ENCODE results near the gene ARHGAP26.

The ARHGAP26 gene

DNA sequence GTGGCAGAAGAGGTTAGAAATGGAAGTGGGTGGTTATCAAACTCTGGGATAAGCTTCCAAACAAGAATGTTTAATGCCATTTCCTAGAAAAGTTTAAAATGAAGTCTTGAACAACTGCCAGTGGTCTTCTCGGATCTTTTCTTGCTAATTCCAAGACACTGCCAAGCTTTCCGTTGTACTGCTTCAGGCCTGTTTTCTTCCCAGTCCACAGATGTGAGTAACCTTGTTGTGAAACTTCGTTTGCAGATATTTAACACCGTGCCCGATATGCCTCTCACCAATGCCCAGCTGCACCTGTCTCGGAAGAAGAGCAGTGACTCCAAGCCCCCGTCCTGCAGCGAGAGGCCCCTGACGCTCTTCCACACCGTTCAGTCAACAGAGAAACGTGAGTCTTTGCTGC, 363.5 kb downstream of the ARHGAP26 start:
- no peak for DNase-seq

DNA sequence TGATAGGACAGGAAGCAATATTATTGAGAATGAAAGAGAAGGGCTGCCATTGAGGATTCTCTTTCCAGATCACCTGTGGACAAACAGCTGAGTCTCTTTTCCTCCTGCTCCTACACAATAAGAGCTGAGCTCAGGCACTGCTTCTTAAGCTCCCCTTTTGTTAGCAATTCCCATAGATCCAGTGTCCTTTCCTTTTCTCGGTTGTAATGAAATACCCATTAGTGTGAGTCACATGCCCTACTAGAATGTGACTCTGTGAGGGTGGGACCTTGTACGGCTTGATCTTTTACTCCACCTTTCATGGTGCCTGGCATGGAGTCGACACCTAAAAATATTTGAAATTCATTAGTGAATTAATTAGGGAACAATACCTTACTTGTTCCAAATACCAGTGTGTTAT, 364.1 kb downstream of the ARHGAP26 start:
- DNase-seq = no peak

DNA sequence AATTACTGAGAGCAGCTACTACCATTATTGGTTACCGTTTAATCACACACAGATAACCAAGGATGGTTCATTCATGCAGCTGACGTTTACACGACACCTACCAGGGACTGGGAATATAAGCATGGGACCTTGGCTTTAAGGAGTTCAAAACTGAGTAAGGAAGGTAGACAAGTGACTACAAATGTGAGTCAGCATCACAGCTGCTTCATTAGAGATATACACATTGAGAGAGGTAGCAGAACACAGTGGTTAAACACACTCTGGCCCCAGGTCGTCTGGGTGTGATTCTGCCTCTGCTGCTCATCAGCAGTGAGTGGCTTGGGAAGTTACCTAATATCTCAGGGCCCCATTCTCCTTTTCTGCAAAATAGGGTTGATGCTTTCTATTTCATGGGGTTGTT, 364.7 kb downstream of the ARHGAP26 start:
- DNase-seq = no peak

DNA sequence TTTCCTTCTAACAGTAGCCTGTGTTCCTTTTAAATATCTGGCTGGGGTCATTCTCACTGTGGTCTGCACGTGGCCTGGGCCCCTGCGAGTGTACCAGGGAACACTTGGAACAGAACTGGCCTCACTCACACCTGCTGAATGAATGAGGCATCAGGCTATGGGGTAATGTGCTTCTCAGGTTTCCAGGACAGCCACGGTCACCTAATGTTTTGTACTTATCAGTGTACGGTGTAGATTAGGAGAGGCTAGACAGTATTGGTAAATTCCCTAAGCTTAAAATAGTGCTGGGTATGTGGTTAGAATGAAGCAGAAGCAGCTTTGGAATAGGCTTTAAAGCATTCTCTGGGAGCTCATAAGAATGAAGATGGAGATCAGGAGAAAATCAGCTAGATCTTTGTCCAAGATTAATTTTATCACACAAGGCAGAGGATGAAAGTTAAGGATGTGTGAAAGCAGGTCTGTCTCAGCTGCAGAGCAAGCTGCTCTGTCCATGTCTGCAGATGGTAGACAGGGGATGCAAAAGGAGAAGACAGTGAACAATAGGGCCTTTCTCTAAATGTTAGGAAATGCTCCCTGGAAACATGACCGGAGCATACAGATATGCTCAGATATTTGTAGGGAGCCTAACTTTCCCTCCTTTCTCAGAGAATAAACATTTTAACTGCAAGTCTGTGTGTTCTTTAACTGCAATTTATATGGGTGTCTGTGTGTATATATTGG, 365.8 kb downstream of the ARHGAP26 start:
- no peak for DNase-seq

DNA sequence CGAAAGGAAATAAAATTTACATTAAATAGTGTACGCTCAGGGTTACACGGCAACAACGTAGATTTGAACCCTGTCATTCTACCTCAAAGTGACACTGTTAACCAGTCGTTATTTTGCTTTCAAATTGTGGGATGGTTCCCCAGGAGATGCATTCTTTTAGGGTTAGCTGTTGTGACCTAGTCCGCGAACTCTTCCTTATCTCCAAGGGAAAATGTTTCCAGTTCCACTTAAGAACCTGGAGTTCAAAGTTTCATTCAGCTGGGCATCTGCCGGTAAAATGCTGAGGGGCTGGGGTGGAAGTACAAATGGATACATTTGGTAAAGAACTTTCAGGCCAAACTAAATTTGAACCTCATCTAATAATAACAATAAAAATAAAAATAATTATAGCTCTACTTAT, 368.7 kb downstream of the ARHGAP26 start:
- DNase-seq = no peak

DNA sequence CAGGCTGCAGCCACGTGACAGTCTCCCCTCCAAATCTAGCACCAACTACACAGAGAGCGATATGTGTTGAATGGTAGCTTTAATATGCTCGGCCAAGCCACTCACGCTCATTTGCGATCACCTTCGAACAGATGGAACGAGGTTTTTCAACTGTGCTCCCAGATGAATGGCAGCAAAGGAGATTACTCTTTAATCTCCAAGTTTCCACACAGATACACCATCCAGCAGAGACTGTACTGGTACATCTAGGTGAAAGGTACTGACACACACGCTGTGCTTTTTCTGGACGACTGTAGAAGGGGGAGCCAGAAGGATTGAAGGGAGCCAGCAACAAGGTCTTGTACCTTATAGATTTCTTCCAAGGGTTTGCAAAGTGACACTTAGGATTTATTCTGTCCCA, 369.4 kb downstream of the ARHGAP26 start:
- no peak for DNase-seq

DNA sequence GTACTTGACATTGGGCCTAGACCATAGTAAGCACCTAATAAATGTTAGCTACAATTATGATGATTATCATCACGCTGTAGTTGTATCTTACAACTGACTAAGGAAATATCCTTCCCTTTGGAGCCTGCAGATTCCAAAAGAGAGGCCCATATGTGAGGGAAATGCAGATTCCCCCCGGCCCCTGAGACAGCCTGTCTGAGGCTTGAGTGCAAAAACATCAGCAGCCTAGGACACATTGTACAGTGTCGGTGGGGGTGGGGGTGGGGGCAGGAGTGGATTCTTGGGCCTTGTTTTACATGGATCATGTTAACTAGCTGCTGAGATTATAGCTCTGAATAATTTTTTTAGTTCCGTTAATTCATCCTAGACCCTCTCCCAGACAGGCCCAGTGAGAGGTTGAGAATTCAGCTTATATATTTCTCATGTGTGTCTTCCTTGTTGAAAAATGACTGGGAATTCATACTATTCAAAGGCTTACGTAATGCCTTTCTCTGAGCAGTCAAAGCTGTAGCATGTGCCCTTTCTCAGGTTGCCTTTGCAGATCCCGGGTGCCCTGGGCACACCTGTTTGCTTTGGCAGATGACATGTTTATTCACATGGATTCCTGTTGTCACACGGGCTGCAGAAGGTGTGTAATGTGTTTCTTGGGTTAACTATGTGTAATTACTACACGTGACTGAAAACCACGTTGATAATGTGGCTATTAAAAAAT, 370.5 kb downstream of the ARHGAP26 start:
- DNase-seq = no peak

DNA sequence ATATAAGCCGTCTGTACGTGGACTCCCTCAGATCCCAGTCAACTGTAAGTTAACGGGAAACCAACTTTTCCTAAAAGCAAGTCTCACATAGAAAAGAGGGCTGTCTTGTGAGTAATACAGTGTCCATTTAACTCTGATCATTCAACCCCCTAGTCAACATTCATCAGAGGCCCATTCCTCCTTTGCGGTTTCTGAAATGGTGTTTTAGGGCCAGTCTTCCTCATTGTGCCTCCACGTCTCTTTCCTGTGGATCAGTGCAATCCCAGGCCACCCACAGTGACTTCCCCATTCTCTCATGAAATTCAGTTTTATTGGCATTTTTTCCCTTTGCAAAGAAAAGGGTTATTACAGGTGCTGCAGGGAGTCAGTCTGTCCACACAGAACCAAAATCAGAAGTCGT, 371.5 kb downstream of the ARHGAP26 start:
- no peak for DNase-seq

DNA sequence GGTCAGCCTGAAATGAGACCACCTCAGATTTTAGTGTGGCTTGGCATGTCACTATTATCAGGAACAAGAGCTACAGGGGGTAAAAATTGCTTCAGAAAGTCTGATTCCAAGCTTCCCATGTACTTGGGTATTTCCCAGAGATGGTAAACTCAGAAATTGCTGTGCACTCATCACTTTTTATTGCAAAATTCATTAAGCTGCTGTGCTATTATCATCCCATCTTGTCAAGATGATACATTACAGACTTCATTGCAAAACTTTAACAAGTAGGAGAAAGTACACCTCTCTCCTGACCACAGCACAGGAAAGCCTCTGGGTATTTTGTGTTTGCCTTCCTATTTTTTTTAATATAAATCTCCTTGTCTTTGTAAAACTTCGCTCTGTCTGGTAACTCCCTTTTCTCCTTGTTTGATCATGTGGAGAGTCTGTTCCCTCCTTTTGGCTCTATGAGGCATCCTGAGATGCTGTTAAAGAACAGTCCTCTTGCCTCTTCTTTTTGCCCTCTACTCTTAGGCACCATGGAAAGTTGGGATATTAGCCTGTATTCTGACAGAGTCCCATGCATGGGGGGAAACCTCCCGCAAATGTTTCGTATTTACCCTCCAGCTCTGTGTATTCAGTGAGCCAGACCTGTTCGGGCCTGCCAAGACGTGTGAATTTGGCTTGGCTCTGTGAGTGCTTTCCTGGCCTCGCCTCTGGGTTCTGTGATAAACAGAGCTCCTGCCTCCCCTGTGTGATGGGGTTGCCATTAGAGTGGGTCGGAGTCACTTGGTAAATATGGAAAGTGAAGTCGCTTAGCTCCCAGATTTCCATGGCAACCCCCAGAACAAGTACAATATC, 372.6 kb downstream of the ARHGAP26 start:
- DNase-seq = no peak

DNA sequence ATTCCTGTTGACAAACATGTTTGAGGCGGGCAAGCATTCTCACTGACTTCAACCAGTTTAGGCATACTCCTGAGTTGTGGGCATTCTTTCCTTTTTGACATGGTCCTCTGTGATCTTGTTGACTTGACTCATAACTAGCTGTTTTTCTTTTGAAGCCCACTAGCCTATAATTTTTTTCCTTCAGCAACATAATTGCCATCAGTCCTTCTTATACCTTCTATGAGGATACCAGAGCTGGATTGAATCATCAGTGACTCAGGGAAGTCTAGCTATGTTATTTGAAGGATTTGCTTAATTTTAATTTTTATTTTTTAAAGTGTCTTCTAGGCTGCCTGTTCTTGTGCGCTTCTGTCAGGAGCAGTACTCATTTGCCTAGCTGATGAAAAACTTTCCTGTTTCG, 373.8 kb downstream of the ARHGAP26 start:
- no peak for DNase-seq

DNA sequence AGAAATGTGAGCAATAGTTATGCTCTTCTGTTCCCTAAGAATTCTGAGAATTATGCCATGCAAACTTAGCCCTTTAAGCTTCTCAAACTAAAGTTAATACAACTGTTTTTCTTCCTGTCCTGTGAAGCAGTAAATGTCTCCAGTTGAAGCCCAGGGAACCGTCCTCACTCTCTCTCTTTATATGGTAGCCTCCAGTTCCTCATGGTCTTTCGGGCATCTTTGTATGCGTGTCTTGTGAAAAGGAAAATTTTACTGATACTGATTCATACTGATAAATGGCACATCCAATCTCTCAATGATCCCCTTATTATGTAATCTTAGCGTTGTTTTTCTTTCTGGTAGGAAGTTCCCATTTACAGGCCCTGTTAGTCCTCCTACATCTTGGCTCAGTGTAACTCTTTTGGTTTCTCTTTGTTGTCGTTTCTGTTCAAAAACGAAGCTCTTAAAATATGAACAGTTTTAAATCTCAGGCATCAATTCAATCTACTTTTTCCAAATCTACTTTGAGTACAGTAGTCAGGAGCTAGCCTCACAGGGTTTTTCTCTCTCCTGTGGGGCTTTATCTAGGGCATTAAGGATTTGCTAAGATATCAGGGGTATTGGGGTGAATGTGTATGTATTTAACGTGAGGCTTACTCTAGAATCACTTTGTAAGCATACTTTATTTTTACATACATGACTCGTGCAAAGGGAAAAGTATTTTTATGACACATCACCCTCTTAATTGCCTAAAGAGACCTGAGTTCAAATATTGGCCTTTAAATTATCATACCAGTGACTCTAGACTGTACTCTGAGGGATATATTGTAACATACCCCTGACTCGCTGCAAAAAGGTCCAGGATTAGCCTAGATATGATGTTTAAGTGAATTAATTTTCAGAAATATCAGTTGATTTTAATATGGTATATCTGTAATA, 375.3 kb downstream of the ARHGAP26 start:
- no peak for DNase-seq

DNA sequence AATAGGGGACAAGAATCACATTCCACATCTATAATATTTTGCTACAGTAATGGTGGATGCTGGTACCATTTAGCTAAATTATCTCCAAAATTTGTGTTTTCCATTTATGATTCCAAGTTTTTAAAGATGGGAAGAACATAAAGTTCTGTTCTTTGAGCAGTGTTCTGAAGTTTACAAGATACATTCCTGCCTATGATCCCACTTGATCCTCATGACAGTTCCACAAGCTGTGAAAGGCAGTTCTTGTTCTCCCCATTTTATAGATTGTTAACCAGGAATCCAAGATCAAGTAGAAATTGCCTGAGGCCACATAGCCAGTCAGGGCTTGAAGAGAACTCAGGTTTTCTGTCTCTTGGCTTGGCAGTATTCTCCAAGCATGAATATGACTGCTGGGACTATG, 376.0 kb downstream of the ARHGAP26 start:
- DNase-seq = no peak

DNA sequence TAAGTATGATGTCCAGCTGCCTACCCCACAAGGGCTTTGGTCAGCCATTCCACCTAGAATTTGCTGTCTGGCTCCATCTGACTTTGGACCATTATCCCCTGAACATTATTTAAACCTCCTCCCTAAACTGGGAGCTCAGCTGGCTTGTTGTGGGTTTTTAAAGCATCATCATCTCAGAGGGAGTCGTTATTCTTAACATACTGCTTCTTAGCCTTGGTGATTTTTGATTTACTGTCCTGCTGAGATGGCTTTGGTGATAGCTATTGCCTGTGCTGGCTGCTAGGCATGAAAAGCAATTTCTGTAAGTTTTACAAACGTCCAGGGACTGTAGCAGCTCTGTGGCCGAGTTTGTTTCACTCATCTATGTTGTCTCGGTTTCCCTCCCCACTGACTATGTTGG, 377.2 kb downstream of the ARHGAP26 start:
- no peak for DNase-seq

DNA sequence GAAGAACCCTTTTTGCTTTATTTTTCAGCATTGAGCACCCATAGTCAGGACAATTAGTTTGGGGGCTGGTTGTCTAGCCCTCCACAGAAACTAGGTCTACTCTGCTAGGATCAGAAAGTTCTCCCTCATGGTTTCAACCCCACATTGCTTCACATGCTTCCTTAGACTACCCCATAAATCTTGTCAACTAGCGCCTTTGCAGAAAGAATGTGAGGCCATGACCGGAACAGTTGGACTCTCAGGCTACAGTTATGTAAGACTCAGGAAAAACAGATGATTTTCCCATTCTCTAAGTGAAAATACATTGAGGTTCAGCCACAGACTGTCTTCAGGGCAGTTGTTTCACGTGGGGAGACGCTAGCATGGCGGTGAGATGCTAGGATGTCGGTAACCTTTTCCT, 377.7 kb downstream of the ARHGAP26 start:
- DNase-seq = no peak

DNA sequence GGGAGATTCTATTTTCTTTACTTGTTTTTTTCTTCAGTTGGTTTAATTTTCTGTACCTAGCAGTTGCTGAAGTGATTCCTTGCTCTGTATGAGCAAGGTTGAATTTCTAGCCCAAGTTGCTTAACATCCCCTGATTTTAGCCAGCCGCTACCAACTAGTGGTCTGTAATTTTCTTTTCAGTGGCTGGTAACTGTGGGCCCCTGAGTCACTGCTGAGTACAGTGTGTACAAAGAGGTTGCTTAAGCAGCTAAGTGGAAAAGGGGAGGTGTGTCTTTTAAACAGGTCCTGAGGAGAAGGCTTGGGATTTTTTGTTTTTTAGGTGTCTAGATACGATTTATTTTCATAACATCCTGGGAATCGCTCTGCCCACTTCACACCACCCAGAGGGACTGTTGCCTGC, 378.6 kb downstream of the ARHGAP26 start:
- no peak for DNase-seq

DNA sequence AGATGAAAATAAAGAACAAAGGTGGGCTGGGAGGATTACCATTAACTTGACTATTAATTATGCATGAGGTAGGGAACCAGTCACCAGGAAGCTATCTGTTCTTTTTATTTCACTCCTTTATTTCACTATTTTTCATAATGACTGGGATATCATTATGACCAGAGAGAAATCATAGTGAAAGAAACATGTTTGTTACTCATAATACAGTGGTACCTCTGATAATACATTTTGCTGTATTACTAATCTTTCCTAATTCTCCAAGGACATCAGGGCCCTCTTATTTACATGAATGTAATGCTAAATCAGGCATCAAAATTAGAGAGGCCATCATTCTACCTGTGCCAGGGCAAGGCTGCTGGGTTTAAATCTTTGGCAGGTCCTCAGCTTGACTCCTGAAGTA, 379.6 kb downstream of the ARHGAP26 start:
- DNase-seq = no peak

DNA sequence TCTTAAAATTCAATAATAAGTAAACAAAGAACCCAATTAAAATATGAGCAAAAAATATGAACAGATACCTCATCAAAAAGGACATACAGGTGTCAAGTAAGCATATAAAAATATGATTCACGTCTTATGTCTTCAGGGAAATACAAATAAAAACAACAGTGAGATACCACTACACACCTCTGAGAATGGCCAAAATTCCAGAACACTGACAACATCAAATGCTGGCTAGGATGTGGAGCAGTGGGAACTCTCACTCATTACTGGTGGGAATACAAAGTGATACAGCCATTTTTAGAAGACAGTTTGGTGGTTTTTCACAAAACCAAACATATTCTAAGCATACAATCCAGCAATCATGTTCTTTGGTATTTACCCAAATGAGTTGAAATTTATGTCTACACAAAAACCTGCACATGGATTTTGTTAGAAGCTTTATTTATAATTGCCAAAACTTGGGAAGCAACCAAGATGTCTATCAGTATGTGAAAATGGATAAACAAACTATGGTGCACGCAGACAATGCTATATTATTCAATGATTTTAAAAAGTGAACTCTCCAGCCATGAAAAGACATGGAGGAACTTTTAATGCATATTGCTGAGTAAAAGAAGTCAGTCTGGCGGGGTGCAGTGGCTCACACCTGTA, 381.0 kb downstream of the ARHGAP26 start:
- DNase-seq = no peak

DNA sequence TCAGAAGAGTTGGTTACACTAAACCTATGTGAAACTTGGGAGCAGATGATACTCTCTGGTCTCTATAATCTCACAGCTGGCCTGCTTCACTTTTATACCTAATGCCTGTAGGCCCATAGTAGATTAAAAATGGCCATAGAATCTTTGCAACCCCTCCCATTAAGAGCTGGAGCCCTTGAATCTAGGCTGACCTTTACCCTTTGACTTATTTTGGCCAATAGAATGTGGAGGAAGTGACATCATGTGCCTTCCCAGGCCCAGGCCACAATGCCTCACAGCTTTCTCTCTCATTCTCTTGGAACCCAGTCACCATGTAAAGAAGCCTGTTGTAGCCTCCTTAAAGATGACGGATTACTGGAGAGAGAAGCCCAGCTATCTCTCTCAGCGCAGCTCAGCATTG, 382.3 kb downstream of the ARHGAP26 start:
- no peak for DNase-seq

DNA sequence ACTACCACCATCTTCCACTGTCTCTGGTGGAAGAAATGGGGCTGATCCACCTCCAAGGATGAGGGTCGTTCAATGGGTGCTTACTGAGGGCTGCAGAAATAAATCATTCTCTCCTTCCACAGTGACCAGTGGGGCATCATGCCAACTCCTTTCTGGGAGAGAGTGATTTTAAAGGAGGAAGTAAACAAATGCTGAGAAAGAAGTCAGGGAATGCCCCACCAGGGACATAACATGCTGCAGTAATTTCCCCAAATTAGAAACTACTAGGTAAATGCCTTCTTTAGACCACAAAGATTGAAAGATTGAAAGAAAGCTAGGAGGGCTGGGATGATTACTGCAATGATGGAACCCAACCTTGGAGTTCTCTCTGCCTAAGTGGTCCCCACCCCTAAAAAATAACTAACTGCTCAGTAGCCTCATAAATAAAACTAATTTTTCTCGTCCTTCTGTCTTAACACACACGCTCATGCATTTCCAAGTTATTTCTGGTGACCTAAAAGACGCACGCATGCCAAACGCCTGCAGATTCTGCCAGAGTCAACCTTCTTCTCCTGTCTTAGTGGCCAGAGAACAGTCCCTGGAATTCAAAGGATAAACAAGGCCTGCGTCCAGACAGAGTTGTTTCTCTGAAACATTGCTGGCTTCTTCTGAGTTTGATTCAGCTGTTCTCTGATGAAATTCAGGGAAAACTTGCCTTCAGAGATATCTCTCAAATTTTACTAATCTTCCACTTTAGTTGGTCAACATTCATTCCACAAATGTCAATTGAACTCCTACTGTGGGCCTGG, 383.3 kb downstream of the ARHGAP26 start:
- no peak for DNase-seq

DNA sequence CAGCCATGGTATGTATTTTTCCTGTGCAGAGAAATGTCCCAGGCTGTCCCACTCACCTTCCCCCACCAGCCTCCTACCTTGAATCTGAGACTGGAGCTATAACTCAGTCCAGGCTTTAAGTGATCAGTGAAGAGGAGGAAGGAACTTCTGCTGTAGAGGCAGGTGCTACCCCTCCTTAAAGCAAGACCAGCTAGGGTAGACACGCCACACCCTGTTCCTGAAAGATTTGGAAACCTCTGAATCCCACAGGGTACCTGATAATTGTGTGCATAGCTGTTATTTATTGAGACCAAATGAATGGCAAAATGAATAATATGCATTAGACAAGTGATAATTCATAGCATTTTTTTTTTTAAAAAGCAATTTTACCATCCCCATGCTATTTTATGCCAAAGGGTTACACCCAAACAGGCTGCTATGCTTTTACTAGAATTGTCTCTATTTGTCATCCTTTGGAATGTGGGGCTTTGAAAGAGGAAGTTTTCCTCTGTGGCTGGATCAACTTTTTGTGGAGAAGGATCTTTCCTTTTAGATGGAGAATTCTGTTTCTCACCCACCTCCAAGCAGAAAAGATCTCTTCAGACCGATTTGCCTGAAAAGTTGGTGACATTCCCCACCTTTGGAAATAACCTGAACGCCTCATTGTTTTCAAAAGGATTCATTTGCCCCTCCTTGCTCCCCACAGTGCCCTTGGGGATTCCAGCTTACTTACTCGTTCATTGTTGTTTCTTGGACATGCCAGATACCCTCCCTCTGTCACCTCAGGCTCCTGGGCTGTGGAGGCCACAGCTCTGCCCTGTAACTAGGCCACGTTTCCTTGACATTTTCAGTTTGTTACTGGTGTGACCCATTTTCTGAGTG, 384.6 kb downstream of the ARHGAP26 start:
- no peak for DNase-seq
